Measurements from ENCODE around the gene MTA3.

Gene MTA3

DNA sequence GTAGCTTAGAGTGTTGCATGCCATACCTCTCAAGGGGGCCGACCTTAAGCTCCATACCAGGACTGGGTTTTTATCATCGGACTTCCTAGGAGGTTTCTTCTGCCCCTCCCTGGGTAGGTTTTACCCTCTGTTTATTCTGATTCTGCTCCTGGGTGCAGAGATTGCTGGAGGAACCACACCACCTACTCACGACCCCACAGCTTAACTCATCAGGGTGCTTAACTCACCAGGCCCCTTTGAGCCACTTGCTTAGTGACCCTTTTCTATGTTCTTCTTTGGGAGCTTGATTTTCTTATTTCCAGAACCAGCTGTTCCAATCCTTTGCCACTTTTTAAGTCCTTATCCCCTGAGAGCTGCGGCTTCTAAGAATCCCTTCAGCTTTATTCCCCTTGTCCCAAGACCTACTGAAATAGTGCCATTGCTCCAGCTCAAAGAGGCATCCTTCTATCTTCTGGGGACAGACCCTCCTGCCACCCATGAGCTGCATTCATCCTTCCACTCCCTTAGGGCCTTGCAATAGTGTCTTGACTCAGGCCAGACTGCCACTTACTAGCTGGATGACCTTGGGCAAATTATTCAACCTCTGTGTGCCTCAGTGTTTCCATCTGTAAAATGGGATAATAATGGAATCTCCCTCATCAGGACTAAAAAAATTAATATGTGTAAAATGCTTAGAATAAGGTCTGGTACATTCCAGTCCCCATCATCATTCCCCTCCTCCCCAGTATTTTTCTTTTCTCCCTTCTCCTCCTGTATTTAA is 189.7 kb downstream of the MTA3 start:
- no peak for DNase-seq (ENCODE audit: low read depth)
- TF ChIP-seq, protein P1, sequence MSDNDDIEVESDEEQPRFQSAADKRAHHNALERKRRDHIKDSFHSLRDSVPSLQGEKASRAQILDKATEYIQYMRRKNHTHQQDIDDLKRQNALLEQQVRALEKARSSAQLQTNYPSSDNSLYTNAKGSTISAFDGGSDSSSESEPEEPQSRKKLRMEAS (IDR thresholded peaks at IDR 0.05; ENCODE audit: low read depth, low read length) = no peak
- TF ChIP-seq, protein P2, sequence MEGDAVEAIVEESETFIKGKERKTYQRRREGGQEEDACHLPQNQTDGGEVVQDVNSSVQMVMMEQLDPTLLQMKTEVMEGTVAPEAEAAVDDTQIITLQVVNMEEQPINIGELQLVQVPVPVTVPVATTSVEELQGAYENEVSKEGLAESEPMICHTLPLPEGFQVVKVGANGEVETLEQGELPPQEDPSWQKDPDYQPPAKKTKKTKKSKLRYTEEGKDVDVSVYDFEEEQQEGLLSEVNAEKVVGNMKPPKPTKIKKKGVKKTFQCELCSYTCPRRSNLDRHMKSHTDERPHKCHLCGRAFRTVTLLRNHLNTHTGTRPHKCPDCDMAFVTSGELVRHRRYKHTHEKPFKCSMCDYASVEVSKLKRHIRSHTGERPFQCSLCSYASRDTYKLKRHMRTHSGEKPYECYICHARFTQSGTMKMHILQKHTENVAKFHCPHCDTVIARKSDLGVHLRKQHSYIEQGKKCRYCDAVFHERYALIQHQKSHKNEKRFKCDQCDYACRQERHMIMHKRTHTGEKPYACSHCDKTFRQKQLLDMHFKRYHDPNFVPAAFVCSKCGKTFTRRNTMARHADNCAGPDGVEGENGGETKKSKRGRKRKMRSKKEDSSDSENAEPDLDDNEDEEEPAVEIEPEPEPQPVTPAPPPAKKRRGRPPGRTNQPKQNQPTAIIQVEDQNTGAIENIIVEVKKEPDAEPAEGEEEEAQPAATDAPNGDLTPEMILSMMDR (IDR thresholded peaks at IDR 0.05; ENCODE audit: low read depth, low read length) = no peak
- no peak for TF ChIP-seq POLR2A (IDR thresholded peaks at IDR 0.05; ENCODE audit: extremely low read depth, insufficient read length)
- TF ChIP-seq MYC (IDR thresholded peaks at IDR 0.05; ENCODE audit: low read depth, low read length) = no peak
- no peak overlapping the region for H3K4me3 ChIP-seq (ENCODE audit: low read depth, low read length)

DNA sequence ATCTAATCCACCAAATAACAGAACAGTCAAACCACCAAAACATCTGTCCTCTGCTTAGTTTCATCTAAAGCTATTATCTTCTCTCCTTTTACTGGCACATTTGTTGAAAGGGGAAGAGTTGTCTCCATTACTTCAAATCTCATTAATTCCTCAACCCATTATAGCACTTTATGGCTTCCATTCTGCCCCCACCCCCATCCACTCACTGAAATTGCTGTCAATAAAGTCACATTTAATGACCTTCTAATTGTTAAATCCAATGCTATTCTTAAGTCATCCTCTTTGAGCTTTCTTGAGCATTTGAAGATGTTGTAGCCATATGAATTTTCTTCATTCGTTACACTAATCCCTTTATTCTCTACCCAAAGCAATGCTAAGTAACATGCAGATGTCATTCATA is 190.3 kb downstream of the MTA3 start:
- TF ChIP-seq, protein P1 (IDR thresholded peaks at IDR 0.05; ENCODE audit: low read depth, low read length) = no peak
- no peak for TF ChIP-seq POLR2A (IDR thresholded peaks at IDR 0.05; ENCODE audit: extremely low read depth, insufficient read length)
- TF ChIP-seq, protein P2 (IDR thresholded peaks at IDR 0.05; ENCODE audit: low read depth, low read length) = no peak
- no peak for TF ChIP-seq MYC (IDR thresholded peaks at IDR 0.05; ENCODE audit: low read depth, low read length)
- H3K4me3 ChIP-seq (ENCODE audit: low read depth, low read length) = no peak overlapping the region
- DNase-seq (ENCODE audit: low read depth) = no peak

DNA sequence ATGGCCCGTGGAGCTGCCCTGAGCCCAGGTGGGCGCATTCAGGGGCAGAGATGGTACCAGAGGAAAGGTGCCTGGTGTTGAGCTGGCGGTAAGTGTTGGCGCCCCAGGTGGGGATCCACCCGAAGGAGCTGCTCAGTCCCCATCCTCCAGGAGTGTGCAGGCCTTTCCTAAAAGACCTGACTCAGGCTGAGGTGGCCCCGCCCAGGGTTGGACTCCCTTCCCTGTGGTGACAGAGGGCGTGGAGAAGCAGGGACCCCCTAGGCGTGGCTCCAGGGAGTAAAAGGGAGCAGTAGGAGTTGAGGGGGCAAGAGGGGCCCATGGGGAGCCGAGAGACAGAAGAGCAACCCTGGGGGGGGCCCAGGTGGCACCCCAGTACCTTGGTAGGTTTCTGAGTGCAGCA is 193.1 kb downstream of the MTA3 start:
- TF ChIP-seq, protein P1 (IDR thresholded peaks at IDR 0.05; ENCODE audit: low read depth, low read length) = no peak
- TF ChIP-seq, protein P2 (IDR thresholded peaks at IDR 0.05; ENCODE audit: low read depth, low read length) = no peak
- no peak for TF ChIP-seq MYC (IDR thresholded peaks at IDR 0.05; ENCODE audit: low read depth, low read length)
- no peak for TF ChIP-seq POLR2A (IDR thresholded peaks at IDR 0.05; ENCODE audit: extremely low read depth, insufficient read length)
- DNase-seq (ENCODE audit: low read depth) = no peak
- no peak overlapping the region for H3K4me3 ChIP-seq (ENCODE audit: low read depth, low read length)

DNA sequence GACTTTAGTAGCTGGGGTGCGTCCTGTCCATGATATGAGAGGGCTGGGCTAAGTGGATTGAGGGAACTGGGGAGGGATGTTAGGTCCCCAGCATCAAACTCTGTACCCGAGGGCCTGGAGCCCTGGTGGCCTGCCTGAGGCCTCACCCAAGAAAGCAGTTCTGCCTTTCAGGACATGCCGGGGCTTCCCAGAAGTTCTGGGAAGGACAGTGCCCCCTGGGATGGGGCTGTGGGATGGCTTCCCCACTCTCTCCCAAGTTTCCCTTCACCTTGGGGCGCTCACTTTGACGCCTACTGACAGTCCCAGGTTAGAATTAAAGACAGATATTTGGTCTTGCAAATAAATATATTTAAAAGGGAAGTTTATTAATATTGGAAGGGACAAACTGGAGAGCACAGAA is 193.7 kb downstream of the MTA3 start:
- H3K4me3 ChIP-seq (ENCODE audit: low read depth, low read length) = no peak overlapping the region
- TF ChIP-seq POLR2A (IDR thresholded peaks at IDR 0.05; ENCODE audit: extremely low read depth, insufficient read length) (no peak), MYC (IDR thresholded peaks at IDR 0.05; ENCODE audit: low read depth, low read length) (no peak)
- TF ChIP-seq, protein P1 (IDR thresholded peaks at IDR 0.05; ENCODE audit: low read depth, low read length) = no peak
- TF ChIP-seq, protein P2 (IDR thresholded peaks at IDR 0.05; ENCODE audit: low read depth, low read length) = no peak
- no peak for DNase-seq (ENCODE audit: low read depth)

DNA sequence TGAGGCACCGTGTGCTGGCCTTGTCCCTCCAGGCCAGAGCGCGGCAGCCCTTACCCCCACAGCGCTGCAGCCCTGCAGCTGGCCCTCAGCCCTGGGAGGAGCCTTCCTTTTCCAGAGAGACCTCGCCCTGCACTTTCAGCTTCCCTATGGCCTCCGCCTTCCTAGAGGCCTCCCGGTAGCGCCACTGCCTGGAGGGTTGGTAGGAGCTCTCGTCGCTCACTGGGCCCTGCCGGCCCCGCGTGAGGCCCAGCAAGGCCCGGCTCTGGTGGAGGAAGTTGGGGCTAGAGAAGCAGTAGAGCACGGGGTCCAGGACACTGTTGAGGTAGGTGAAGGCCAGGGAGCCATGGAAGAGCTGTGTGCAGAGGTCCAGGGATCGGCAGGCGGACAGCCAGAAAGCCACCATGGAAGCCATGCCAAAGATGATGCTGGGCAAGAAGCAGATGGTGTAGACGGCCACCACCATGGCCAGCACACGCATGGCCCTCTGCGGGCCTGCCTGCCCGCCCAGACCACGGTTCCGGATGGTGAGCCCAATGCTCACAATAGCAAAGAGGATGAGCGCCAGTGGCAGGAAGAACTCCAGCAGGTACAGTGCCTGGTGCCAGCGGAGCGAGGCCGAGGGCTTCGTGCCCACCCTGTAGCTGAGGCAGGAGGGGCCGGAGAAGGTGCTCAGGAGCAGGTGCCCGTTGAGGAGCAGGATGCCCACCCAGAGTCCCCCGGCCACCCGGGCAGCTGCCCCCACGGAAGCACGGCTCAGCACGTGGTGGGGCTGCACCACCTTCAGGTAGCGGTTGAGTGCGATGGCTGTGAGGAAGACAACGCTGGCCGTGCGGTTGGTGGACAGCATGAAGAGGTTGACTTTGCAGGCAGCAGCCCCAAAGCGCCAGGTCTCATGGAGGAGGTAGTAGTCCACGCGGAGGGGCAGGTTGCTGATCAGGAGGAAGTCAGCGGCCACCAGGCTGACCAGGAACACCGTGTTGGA is 194.7 kb downstream of the MTA3 start:
- no peak for TF ChIP-seq POLR2A (IDR thresholded peaks at IDR 0.05; ENCODE audit: extremely low read depth, insufficient read length)
- TF ChIP-seq MYC (IDR thresholded peaks at IDR 0.05; ENCODE audit: low read depth, low read length) = no peak
- TF ChIP-seq, protein P2 (IDR thresholded peaks at IDR 0.05; ENCODE audit: low read depth, low read length) = no peak
- TF ChIP-seq, protein P1 (IDR thresholded peaks at IDR 0.05; ENCODE audit: low read depth, low read length) = no peak
- DNase-seq (ENCODE audit: low read depth) = no peak
- no peak overlapping the region for H3K4me3 ChIP-seq (ENCODE audit: low read depth, low read length)

All from NB4 (cell line).